NT2/D1 (cell line): ENCODE data around the gene BIRC5.

Experiments used
- SUZ12 ChIP-seq: IDR thresholded peaks from 2 replicates; pipeline ENCODE4 v1.6.1; 2011; ENCODE audit not compliant: insufficient read length, insufficient read depth; ENCODE audit errors: extremely low read depth
- ZNF274 ChIP-seq: IDR thresholded peaks from 2 replicates; pipeline ENCODE4 v1.6.1; 2011; ENCODE audit warnings: mild to moderate bottlenecking, low read depth, low read length

- TF ChIP-seq SUZ12 = no peak
- TF ChIP-seq ZNF274 = no peak
Observed at GRCh38 chr17:78208486-78208885, 5.6 kb upstream of the BIRC5 start.
